Activated CD4-positive, alpha-beta T cell treated with anti-CD3 and anti-CD28 coated beads for 36 hours (primary cell): ENCODE results near the gene GJA3. TPM values are rescaled to one million over a fixed set of nuclear protein-coding genes. Genes with fewer than 3 reads are reported as not detected.

ENCODE experiments used
- ATAC-seq: fragments of 200-7000 bp; cut with Tn5 transposase; one replicate; pipeline ENCODE4 v1.10.0; 2021; ENCODE audit warnings: mild to moderate bottlenecking, moderate library complexity
- CTCF ChIA-PET: fragments of 350-600 bp; sonication (Branson Sonifier 250); formaldehyde crosslinking; loops from one replicate; lab custom pipeline; 2021; ENCODE audit warnings: antibody characterized with exemption; lab: Charles Lee
- POLR2A ChIA-PET: fragments of 350-600 bp; sonication (Branson Sonifier 250); formaldehyde crosslinking; loops from one replicate; lab custom pipeline; 2021; ENCODE audit warnings: antibody characterized with exemption, inconsistent platforms; lab: Charles Lee
- DNase-seq: peaks from one replicate; pipeline ENCODE4 v3.0.0-alpha.2; 2020
- H3K27ac Mint-ChIP-seq: one replicate; pipeline ENCODE4 v1.8.0; 2021; ENCODE audit warnings: mixed read lengths
- H3K27me3 Mint-ChIP-seq: one replicate; pipeline ENCODE4 v1.8.0; 2021; ENCODE audit warnings: mixed read lengths
- H3K36me3 Mint-ChIP-seq: one replicate; pipeline ENCODE4 v1.8.0; 2021; ENCODE audit warnings: low read depth, mixed read lengths
- H3K4me1 Mint-ChIP-seq: one replicate; pipeline ENCODE4 v1.8.0; 2021; ENCODE audit warnings: mixed read lengths
- H3K4me3 Mint-ChIP-seq: one replicate; pipeline ENCODE4 v1.8.0; 2021; ENCODE audit warnings: mild to moderate bottlenecking, moderate library complexity, mixed read lengths
- H3K9me3 Mint-ChIP-seq: one replicate; pipeline ENCODE4 v1.8.0; 2021; ENCODE audit warnings: low read depth, mixed read lengths
- intact Hi-C, 2 experiments: fragments of 100-400 bp; cut with DNase I in 1 of 2; cut with micrococcal nuclease in 1 of 2; formaldehyde crosslinking; loops; one replicate each; pipeline versions ENCODE4 v1.14.2 to v1.15.1; 2022 to 2024; cut with DNase I, micrococcal nuclease
- total RNA-seq, 2 experiments: library from RNA; stranded (reverse); gene quantifications; one replicate each; pipeline ENCODE4 v1.2.3, GENCODE V29; 2021

Gene GJA3
- total RNA-seq, 2 experiments from 2014 or later = 0.26 to 0.32 TPM

DNA sequence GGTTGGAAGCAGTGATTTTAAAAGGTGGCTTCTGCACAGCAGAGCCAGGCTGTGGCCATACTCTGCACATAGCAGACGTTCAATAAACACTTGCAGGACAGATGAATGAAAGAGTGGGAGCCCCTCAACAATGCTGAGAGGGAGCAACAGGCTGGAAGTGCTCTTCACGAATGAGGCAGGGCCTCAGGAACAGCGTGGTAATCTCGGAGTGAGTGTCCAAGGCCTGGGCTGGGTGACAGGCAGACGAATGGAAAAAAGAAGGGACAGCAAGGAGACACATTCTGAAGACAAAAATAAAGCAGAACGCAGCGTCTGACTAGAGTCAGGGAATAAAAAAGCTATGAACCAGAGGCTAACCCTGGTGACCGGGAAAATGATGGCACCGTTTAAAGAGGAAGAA, 11.1 kb downstream of the GJA3 start:
- ATAC-seq (no peak), DNase-seq (no peak)
- ChIA-PET POLR2A (interaction anchor here (0.6 kb wide), 1 partner anchor 162 kb away, joined by 3 read pairs; no protein-coding TSS in a partner anchor), CTCF (interaction anchor here (0.8 kb wide), 1 partner anchor 10 kb away, joined by 4 read pairs; no protein-coding TSS in a partner anchor)
- Mint-ChIP-seq H3K27ac (no peak overlapping the region), H3K4me3 (no peak overlapping the region), H3K9me3 (no peaks in the 10 kb centered on the region), H3K4me1 (no peaks in the 10 kb centered on the region), H3K27me3 (peaks cover 22% of the 10 kb centered on the region), H3K36me3 (no peaks in the 10 kb centered on the region)
- intact Hi-C loops = no loop called here

DNA sequence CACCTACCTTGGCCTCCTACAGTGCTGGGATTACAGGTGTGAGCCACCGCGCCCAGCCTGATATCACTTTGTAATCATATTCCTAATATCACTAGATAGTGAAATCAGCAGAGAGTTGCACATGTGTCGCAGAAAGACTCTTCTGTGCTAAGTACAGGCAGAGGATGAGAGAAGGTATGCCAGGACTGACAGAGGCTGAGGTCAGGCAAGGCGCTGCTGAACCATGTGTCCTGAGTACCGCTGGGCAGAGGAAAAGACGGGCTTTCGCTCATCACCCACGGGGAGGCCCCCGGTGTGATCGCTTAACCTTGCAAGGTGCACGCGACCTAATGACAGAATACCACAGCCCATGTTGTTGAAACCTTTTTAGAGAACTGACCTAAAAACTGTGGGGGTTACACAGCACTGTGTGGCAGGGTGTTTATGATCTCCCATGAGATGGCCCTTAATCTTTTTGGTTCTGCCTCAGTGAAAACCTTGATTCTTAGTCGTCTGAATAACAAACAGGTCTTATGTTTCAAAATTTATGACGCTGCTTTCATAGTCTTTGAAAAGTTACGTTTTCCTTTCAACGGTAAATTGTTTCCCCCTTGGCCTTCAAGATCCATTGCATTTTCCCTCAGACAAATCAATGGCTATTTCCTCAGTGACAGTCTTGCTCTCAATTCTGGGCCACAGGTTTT, 12.2 kb downstream of the GJA3 start:
- DNase-seq (no peak), ATAC-seq (no peak)
- Mint-ChIP-seq H3K36me3 (no peaks in the 10 kb centered on the region), H3K9me3 (no peaks in the 10 kb centered on the region), H3K27ac (no peak overlapping the region), H3K4me1 (no peaks in the 10 kb centered on the region), H3K27me3 (peaks cover 27% of the 10 kb centered on the region), H3K4me3 (no peak overlapping the region)
- intact Hi-C loops = no loop called here
- POLR2A ChIA-PET = no interaction called here
- CTCF ChIA-PET = no interaction called here

DNA sequence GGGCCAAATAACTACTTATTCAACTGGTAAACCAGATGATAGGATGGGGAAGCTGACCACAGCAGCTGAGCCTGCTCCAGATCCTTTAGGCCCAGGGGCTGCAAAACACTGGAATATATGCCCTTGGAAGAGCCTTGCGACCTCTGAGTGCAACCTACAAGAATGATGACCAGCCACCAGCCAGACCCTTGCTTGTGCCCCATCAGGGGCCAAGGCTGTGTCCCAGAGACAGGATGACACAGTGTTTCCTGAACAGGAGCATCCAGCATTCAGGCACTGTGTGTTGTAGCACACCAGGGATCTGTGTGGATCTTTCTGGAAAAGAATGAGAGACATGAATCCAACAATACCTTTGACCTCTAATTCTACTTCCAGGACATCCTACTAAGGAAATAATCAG, 14.5 kb downstream of the GJA3 start:
- no peak for ATAC-seq
- no peaks in the 10 kb centered on the region for H3K4me1 Mint-ChIP-seq
- ChIA-PET POLR2A (no interaction called here), CTCF (interaction anchor here (1.6 kb wide), 1 partner anchor 14 kb away, joined by 4 read pairs; the partner anchor contains the start of gene GJA3)
- no peak overlapping the region for H3K4me3 Mint-ChIP-seq
- no peak overlapping the region for H3K27ac Mint-ChIP-seq
- no peaks in the 10 kb centered on the region for H3K9me3 Mint-ChIP-seq
- DNase-seq = no peak
- H3K27me3 Mint-ChIP-seq = peaks cover 38% of the 10 kb centered on the region
- intact Hi-C loops = no loop called here
- H3K36me3 Mint-ChIP-seq = no peaks in the 10 kb centered on the region

DNA sequence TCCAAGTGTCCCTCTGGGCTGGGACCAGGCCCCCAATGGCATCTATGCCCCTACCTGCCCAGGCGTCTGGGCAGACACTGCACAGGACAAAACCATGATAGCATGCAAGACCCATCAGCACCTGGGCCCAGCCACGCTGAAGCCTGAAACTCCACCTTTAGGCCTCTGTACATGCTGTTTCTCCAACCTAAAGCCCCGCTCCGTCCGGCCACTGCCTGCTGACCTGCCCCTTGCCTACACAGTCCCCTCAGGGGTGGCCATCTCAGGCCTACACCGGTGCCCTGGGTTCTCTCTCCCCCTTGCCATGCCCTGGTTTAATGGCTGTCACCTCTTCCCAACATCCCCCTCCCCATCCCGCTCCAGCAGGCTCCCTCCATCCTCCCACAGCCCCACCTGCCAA, 15.3 kb downstream of the GJA3 start:
- DNase-seq (no peak), ATAC-seq (no peak)
- H3K4me3 Mint-ChIP-seq = no peak overlapping the region
- intact Hi-C loops = no loop called here
- peaks cover 42% of the 10 kb centered on the region for H3K27me3 Mint-ChIP-seq
- H3K36me3 Mint-ChIP-seq = no peaks in the 10 kb centered on the region
- H3K27ac Mint-ChIP-seq = no peak overlapping the region
- H3K4me1 Mint-ChIP-seq = no peaks in the 10 kb centered on the region
- POLR2A ChIA-PET = no interaction called here
- no peaks in the 10 kb centered on the region for H3K9me3 Mint-ChIP-seq
- CTCF ChIA-PET = no interaction called here

DNA sequence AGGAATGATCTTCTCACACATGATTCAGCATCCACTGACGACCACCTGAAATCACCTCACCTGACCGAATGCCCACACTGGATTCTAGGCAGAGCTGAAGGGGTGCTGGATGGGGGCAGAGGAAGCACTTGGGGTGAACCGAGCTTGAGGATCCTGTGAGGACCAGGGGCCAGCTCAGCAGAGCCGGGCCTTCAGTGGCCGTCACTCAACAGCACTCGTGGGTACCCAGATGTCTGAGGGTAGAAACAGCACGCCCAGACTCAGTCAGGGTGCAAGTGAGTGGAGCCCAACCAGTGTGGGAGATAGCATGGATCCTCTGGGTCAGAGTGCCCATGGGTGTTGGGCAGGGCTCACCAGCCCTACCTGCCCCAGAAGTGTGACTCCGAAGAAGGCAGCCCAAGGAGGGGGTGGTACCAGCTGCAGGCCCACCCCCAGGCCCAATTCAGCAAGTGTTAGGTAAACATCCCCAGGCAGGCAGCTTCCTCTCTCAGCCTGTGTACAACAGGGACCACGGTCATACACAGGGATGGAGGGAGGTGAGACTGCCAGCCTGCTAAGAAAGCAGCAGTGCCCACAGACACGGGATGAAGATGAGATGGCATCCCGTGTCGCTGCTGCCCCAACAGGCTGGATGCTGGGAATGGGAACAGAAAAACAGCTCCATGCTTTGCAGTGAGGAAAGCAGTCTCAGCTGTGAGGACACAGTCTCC, 16.6 kb downstream of the GJA3 start:
- intact Hi-C loops = no loop called here
- POLR2A ChIA-PET = interaction anchor here (0.6 to 1.2 kb wide), 2 partner anchors 8 to 35 kb away, joined by 3 read pairs; no protein-coding TSS in a partner anchor
- Mint-ChIP-seq H3K27ac (no peak overlapping the region), H3K4me3 (no peak overlapping the region), H3K4me1 (no peaks in the 10 kb centered on the region), H3K36me3 (no peaks in the 10 kb centered on the region), H3K27me3 (peaks cover 35% of the 10 kb centered on the region), H3K9me3 (no peaks in the 10 kb centered on the region)
- ATAC-seq (no peak), DNase-seq (no peak)
- CTCF ChIA-PET = interaction anchor here (0.6 kb wide), 1 partner anchor 12 kb away, joined by 3 read pairs; no protein-coding TSS in a partner anchor

DNA sequence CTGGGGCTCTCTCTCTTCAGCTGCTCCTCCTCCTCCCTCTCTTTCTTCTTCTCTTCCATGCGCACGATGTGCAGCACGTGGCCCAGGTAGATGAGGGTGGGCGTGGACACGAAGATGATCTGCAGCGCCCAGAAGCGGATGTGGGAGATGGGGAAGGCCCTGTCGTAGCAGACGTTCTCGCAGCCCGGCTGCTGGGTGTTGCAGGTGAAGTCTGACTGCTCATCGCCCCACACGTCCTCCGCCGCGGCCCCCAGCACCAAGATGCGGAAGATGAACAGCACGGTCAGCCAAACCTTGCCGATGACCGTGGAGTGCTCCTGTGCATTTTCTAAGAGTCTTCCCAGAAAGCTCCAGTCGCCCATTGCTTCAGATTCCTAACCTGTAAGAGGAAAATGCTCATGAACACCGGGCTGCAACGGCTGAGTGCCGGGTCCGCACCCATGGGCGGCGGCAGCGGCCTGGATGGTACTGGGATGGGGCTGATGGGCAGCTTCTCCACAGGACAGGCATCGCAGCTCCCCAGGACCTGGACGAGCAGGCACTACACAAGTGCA, 17.8 kb downstream of the GJA3 start:
- no peak overlapping the region for H3K4me3 Mint-ChIP-seq
- intact Hi-C loops = no loop called here
- no peaks in the 10 kb centered on the region for H3K4me1 Mint-ChIP-seq
- POLR2A ChIA-PET = interaction anchor here (1.2 kb wide), 1 partner anchor 10 kb away, joined by 3 read pairs; no protein-coding TSS in a partner anchor
- ATAC-seq (no peak), DNase-seq (no peak)
- H3K9me3 Mint-ChIP-seq = no peaks in the 10 kb centered on the region
- H3K27me3 Mint-ChIP-seq = peaks cover 38% of the 10 kb centered on the region
- CTCF ChIA-PET = interaction anchor here (0.8 kb wide), 1 partner anchor 19 kb away, joined by 3 read pairs; no protein-coding TSS in a partner anchor
- H3K27ac Mint-ChIP-seq = no peak overlapping the region
- no peaks in the 10 kb centered on the region for H3K36me3 Mint-ChIP-seq

- intact Hi-C loops = no loop called here
- no peak for DNase-seq
- POLR2A ChIA-PET = no interaction called here
- ATAC-seq = no peak
- Mint-ChIP-seq H3K9me3 (no peaks in the 10 kb centered on the region), H3K4me3 (no peak overlapping the region), H3K36me3 (no peaks in the 10 kb centered on the region), H3K4me1 (no peaks in the 10 kb centered on the region), H3K27me3 (peaks cover 40% of the 10 kb centered on the region), H3K27ac (no peak overlapping the region)
- CTCF ChIA-PET = interaction anchor here (0.8 to 2.1 kb wide), 3 partner anchors 10 to 20 kb away, joined by 3 to 7 read pairs (median 4); no protein-coding TSS in a partner anchor
Observed at GRCh38 chr13:20142023-20142926, 18.6 kb downstream of the GJA3 start.

DNA sequence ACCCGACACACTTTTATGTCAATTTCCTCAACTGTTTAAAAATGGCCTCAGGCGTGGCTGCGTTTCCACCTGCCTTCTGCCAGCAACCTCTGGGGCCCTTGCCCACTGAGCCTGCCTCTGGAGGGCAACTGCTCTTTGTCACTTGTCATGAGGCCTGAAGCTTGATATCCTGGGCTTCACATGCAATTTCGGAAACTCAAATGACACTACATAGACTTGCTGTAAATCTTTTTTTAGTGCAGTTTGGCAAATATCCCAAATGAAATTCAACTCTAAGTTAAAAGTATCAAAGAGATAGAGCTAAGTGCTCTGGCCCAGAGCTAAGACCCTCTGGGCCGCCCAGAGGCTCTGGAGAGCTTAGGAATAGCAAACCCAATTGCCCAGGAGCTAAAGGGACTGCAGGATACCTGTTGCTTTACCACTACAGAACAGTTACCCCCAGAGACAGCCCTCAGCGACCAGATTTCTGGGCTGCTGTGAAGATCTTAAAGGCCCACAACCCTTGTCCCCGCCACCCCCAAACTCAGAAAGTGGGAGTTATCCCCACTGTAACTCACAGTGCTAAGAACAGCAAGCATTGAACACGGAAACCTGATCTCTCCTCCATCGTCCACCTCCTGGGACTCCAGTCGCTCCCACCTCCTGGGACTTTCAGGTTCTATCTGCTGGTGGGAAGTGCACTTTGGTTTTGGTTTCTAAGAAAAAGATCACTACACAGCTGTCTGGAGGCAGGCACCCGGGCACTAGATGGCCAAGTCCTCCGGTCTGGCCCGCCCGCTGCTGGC, 19.4 kb downstream of the GJA3 start:
- peaks cover 2% of the 10 kb centered on the region for H3K4me1 Mint-ChIP-seq
- H3K36me3 Mint-ChIP-seq = no peaks in the 10 kb centered on the region
- H3K4me3 Mint-ChIP-seq = no peak overlapping the region
- ChIA-PET CTCF (interaction anchor here (1.0 to 2.1 kb wide), 2 partner anchors 9 to 14 kb away, joined by 4 to 7 read pairs; no protein-coding TSS in a partner anchor), POLR2A (no interaction called here)
- intact Hi-C loops = no loop called here
- ATAC-seq = no peak
- no peak overlapping the region for H3K27ac Mint-ChIP-seq
- peaks cover 45% of the 10 kb centered on the region for H3K27me3 Mint-ChIP-seq
- no peak for DNase-seq
- no peaks in the 10 kb centered on the region for H3K9me3 Mint-ChIP-seq

DNA sequence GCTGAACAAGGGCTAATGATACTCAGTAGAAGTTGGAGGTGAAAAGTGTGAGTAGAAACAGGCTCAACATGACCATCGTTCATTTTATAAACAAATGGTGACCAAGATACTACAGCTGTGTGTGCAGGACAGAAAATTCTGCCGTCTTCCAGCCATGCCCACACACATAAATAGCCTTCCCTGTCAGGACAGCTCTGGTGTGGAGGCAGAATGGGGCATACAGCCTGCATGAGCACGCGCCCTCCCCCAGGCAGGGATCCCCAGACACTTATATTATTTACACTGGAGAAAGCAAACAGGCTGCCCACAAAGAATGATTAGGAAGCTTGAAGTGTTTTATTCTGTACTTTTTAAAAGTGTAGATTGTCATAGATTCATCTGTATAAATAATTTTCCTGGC, 20.4 kb downstream of the GJA3 start:
- CTCF ChIA-PET = interaction anchor here (2.1 kb wide), 1 partner anchor 13 kb away, joined by 7 read pairs; no protein-coding TSS in a partner anchor
- POLR2A ChIA-PET = no interaction called here
- ATAC-seq = no peak

GRCh38 chr13:20137875-20138274, 23.0 kb downstream of the GJA3 start:
- no peaks in the 10 kb centered on the region for H3K9me3 Mint-ChIP-seq
- H3K4me3 Mint-ChIP-seq = no peak overlapping the region
- H3K27me3 Mint-ChIP-seq = peaks cover 43% of the 10 kb centered on the region
- POLR2A ChIA-PET = no interaction called here
- no peaks in the 10 kb centered on the region for H3K36me3 Mint-ChIP-seq
- intact Hi-C loops = loop anchor here in 1 of 2 experiments (2.0 kb wide), 1 partner anchor 25 kb away; no protein-coding TSS in a partner anchor
- no peak for DNase-seq
- H3K4me1 Mint-ChIP-seq = peaks cover 2% of the 10 kb centered on the region
- ATAC-seq = no peak
- CTCF ChIA-PET = interaction anchor here (0.9 to 1.2 kb wide), 2 partner anchors 22 to 273 kb away, joined by 3 read pairs; no protein-coding TSS in a partner anchor
- H3K27ac Mint-ChIP-seq = no peak overlapping the region

More for the DNA sequence above, 20.4 kb downstream of the GJA3 start:
- no peaks in the 10 kb centered on the region for H3K9me3 Mint-ChIP-seq
- no peak overlapping the region for H3K27ac Mint-ChIP-seq
- intact Hi-C loops = no loop called here
- DNase-seq = no peak
- H3K27me3 Mint-ChIP-seq = peaks cover 46% of the 10 kb centered on the region
- H3K36me3 Mint-ChIP-seq = no peaks in the 10 kb centered on the region
- peaks cover 2% of the 10 kb centered on the region for H3K4me1 Mint-ChIP-seq
- no peak overlapping the region for H3K4me3 Mint-ChIP-seq
